T-helper 22 cell (primary cell): ENCODE results near the gene SEC16A.

Source experiments
- DNase-seq: peaks from one replicate; pipeline ENCODE4 v3.0.0-alpha.2; 2020; ENCODE audit warnings: low read depth

SEC16A gene

DNA sequence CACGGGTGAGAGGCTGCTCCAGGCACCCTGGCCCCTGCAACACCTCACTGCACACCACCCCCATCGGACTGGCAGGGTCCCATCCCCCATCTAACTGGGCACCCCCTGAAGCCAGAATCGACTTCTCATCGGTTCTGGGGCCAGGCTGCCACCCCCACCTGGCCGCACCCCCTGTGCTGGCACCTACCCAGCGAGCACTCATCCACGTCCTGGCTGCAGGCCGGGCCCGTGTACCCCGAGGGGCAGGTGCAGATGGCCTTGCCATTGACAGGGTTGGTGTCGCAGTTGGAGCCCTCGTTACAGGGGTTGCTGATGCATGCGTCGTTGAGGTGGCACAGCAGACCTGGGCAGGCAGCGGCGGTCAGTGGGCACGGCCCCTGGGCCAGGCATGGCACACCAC lies 35.1 kb upstream of the SEC16A start:
- no peak for DNase-seq

DNA sequence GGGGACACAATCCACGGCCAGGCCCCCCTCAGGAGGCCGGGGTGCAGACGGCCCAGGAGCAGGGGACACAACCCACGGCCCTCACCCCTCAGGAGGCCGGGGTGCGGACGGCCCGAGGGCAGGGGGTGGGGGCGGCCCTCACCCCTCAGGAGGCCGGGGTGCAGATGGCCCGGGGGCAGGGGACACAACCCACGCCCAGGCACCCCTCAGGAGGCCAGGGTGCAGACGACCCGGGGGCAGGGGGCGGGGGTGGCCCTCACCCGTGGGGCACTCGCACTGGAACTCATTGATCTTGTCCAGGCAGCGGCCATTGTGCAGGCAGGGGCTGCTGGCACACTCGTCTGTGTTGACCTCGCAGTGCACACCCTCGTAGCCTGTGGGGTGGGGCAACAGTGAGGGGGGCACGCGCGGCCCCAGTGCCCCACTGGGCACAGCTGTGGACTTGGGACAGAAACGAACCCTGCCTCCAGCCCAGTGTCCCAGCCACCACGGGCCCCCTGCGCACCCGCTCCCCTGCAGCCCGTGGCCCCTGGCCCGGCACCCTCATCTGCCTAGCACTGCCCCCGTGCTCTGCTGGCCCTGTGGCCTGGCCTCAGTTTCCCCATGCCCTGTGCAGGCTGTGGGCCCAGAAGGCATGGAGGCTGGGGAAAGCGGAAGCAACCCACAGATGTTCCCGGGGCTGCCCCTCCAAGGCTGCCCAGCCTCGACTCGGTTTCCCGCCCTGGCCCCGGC lies 34.3 kb upstream of the SEC16A start:
- DNase-seq = no peak

DNA sequence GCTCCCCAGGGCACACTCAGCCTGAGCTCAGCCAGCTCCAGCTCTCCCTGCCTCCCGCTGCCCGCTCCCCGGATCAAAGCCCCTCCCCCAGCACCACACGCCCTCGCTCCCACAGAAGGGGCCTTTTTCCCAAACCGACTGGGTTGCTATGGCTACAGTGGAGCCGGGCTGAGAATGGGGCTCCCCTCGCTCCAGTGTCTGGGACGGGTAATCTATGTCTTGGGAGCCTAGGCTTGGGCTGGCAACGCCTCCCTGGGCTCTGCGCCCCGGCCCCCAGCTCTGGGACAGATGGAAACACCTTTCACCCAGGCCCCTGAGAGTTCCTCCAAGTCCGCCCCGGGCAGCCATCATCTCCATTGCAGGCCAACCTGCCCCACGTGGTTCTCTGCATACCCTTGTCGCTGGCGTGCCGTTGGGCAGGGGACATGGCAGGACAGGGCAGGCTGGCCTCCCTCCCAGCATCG lies 33.4 kb upstream of the SEC16A start:
- no peak for DNase-seq

DNA sequence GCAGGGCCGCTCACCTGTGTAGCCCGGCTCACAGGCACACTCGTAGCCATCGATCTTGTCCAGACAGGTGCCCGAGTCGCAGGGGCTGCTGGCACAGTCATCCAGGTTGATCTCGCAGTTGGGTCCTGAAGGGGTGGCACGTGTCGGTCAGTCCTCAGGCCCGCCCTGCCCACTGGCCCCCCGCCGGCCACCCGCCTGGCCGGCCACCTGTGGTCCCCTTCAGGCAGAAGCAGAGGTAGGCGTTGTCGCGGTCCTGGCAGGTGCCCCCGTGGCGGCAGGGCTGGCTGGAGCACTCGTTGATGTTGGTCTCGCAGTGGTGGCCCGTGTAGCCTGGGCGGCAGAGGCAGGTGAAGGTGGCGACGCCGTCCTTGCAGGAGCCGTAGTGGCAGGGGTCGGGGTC lies 32.4 kb upstream of the SEC16A start:
- DNase-seq = no peak

DNA sequence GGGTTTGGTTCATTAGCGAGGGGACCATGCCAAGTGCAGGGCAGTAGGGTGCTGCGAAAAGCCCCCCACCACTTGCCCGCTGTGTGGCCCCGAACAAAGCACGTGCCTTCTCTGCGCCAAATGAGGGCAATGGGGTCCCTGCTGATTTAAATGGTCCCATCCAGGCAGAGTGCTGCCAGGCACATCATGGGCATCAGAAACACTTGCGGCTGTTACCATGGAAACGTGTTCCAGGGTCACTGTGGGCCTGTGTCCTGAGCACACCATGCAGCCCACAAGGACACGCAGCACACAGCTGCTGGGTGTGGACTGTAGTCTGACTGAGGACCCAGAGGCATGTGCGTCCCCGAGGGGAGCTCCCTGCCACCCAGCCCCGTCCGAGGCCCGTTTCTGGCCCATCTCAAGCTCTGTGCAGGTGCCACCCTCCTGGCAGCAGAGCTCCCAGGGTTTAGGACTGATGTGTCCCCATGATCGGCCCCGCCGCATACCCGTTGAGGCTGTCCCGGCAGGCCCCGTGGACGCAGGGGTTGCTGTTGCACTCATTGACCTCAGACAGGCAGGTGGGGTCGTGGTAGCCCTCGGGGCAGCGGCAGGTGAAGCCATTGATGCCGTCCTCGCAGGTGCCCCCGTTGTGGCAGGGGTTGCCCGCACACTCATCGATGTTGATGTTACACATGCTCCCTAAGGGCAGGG lies 31.3 kb upstream of the SEC16A start:
- DNase-seq = no peak

DNA sequence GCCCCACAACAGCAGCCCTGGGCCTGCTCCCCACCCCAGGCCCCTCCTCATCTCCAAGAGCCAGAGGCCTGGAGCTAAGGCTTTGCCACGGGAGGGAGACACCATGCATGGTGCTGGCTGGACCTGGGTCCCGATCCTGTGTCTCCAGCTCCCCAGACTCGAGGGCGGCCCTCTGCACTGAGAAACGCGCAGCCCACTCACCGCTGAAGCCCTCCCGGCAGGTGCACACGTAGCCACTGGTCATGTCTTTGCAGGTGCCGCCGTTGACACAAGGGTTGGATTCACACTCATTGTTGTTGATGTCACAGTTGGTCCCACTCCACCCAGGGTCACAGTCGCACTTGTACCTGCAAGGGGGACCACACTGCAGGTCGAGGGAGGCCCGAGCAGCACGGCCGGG lies 30.4 kb upstream of the SEC16A start:
- DNase-seq = no peak

DNA sequence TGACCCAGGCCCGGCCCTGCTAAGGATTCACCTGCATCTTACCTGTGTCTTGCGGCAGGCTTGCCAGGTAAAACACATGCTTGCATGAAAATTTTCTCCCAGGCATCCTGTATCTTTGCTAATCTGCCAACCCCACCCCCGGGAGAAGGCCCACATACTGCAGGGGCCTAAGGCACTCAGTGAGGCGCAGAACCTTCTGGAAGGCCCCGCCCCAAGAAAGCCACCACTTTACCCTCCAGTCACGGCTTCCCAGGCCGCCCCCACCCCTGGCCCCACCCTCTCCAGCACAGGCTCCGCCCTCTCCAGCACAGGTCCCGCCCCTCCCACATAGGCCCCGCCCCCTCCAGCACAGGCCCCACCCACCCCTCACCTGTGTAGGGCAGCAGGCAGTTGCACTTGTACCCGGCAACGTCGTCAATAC lies 29.8 kb upstream of the SEC16A start:
- DNase-seq = no peak

DNA sequence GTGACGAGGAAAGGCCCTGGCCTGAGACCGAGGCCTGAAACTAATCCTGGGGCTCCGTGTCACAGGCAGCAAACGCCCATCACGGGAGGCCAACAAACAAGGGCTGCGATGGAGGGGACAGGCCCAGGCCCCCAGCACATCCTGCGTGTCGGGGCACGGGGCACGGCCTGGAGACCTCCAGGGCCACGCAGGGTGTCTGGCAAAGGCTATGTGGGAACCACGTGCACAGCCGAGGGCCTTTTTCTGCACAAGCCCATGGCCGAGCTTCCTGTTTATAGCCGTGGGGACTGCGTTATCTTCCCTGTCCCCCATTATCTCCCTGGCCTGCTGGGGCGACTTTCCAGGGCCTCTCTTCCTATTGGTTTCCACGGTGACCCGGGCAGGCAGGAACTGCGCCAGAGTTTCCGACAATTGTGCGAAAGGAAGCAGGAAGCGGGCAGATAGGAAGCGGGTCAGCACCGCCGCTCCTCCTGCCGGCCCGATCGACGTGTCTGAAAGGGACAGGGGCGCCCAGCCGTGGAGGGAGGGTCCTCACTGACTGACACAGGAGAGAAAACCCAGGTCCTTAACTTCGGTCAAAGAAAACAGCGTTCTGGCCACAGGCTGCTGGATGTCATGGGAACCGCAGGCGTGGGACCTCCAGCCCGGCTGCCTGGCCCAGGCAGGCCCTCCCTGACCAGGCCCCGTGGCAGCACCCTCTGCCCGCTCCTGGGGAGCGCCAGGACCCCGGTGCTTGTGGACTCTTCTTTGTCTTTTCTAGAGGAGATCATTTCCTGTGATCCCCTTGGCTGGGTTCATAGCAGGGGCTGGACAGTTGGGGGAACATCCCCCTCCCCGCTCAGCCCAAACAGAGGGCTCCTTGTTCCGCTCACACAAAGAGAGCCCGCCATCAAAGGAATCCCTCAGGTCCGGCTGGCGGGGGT lies 29.1 kb upstream of the SEC16A start:
- no peak for DNase-seq

DNA sequence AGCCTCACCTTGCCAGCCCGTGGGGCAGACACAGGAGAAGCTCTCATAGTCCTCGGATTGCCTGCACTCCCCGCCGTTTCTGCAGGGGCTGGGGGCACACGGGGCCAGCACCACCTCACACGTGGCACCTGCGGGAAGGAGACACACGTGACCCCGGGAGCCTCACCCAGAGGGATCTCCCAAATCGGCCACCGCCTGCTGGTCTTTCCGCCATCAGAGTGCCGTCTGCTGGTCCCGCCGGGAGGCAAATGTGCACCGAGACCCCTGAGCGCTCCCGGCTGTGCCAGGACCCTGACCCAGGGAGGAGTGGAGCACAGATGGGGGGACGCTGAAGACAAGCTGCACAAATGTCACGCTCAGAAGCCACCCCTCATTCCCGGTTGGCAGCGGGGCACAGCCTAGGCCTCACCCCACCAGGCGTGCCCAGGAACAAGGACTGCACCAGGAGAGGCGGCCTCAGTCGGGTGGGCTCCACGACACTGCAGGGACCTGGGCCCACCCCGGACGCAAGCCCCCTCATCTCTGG lies 28.4 kb upstream of the SEC16A start:
- DNase-seq = no peak

DNA sequence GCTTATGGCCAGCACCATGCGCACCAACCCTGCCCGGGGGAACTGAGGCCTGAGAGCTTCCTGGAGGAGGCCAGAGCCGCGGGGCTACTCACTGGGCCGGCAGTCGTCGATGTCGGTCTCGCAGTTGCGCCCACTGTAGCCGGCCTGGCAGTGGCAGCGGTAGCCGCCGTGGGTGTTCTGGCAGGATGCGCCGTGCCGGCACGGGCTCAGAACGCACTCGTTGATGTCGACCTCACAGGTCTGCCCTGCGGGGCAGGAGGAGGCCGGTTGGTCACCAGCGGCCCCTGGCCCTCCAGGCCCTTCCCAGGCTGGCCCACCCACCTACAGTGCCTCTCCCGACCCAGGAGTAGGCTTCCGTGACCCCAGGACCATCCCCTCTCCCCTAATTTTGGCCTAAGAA lies 27.7 kb upstream of the SEC16A start:
- no peak for DNase-seq

DNA sequence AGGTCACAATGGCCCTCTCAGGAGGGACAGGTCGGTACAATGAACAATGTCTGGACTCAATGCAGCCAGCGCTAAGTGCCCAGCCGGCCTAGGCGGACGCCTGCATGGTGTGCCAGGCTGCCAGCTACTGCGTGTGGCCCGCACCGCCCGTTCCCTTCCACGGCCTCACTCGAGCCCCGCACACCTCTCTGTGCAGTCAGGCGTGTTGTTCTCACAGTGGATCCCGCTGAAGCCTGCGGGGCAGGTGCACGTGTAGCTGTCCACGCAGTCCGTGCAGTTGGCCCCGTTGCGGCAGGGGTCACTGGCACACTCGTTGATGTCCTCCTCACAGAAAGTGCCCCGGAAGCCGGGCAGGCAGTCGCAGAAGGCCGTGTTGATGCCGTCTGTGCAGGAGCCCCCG lies 26.7 kb upstream of the SEC16A start:
- no peak for DNase-seq

DNA sequence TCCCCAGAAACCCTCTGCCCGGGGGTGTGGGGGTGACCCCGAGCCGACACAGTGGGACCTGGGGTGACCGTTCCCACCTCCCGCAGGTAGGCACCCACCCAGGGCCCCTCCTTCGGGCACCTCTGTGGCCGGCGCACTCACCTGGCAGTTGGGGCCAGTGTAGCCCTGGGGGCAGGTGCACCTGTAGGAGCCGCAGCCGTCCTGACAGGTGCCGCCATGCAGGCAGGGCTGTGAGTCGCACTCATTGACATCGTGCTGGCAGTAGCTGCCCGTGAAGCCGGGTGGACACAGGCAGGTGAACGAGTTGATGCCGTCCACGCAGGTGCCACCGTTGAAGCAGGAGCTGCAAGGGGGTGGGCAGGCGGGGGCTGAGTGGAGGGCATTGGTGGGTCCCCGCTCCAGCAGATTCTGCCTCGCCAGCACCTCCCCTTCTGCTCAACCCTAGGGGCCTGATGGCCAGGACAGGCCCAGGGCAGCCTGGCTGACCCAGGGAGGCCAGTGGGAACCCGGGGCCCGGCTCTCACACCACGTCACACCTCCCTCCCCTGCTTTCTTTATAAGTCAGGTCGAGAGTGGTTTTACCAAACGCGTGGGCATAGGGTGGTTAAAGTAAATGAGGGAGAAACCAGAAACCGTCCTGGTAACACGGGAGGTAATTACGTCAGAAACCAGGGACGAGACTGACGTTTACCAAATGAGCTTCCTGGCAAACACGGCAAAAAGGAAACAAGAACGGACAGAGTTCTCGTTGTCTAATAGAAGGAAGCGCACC lies 26.1 kb upstream of the SEC16A start:
- DNase-seq = no peak

DNA sequence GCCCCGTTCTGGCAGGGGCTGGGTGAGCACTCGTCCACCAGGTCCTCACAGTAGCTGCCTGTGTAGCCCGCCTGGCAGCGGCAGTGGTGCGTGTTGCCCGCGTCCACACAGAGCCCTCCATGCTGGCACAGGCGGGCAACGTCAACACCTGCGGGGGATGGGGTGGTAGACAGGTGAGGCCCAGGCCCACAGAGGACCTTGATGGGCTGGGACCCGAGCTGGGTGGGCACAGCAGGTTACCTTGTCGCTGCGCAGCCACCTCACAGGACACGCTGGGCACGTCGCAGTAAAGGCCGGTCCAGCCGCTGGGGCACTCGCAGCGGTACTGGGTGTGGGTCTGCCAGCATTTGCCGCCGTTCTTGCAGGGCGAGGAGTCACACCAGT lies 25.1 kb upstream of the SEC16A start:
- no peak for DNase-seq

DNA sequence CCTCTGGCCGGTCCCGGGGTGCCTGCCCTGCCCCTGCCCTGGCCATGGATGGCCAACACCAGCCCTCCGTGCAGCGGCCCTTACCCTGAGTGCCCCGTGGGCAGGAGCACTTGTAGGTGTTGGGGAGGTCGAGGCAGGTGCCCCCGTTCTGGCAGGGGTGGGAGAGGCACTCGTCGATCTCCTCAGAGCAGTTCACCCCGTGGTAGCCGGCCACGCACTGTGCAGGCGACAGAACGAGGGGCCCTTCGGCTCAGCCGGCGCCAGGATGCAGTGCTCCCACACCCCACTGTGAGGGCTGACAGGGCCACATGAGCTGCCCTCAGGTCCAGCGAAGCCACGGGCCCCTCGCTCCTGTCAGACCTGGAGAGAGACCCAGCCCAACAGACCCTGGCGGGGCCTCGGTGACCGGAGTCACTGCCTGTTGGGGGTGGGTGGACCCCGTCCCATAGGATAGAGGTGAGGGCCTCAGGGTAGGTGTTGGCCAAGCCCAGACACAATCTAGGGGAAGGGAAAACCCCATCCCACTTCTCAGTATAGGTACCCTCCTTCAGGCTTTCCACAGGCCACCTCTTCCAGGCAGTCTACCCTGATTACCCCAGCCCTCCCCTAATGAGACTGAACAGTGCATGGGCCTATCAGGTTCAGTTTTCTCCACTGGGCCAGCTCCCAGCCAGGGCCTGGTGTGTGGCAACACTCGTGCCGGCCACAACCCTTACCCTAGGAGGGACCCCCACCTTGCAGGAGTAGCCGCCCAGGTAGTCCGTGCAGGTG lies 24.6 kb upstream of the SEC16A start:
- DNase-seq = no peak

DNA sequence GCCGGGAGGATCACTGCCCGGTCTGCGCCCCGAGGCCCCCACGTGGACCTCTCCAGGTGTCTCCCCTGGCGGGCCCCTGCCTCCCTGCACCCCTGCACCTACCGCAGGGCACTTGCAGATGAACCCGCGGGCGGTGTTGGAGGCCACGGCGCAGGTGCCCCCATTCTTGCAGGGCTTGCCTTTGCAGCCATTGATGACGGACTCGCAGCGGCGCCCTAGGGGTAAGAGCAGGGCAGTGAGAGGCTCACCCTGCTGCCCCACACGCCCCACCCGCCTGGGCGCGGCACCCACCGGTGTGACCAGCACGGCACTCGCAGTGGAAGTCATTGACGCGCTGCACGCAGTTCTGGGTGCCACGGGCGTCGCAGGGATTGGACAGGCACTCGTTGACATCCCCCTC lies 23.6 kb upstream of the SEC16A start:
- DNase-seq = no peak

DNA sequence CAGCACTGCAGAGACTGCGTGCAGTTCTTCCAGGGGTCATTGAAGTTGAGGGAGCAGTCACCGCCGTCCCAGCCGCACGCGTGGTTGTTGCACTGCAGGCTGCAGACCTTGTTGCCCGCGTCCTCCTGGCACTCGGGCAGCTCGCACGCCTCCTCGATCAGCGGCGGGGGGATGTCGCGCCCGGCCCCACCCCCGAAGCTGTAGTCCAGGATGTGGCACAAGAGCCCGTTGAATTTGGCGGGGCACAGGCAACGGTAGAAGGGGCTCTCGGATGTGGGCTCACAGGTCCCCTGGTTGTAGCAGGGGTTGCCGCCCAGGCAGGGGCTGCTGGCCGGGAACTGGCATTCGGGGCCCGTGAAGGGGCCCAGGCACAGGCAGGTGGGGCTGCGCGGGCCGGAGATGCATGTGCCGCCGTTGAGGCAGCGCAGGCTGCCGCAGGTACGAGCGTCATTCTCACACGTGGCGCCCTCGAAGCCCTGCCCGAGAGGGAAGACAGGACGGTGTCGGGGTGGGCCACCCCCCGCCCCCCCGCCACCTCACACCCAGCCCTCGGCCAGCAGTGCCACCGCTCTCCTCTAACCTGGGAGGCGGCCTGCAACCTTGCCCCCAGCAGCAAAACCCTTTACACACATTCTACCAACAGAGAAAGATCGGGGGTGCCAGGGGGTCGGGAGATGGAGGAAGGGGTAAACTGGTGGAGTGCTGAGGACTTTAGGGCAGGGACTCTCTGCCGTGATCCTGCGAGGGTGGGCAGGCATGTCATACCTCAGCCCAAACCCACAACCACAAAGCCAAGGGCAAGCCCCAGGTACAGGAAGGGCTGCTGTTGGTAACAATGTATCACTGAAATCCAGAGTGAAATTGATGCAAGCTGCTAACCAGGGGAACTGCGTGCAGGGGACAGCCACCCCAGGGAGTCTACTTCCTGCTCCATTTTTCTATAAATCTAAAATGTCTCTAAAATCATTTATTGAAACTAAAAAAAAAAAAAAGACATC lies 22.9 kb upstream of the SEC16A start:
- DNase-seq = no peak

DNA sequence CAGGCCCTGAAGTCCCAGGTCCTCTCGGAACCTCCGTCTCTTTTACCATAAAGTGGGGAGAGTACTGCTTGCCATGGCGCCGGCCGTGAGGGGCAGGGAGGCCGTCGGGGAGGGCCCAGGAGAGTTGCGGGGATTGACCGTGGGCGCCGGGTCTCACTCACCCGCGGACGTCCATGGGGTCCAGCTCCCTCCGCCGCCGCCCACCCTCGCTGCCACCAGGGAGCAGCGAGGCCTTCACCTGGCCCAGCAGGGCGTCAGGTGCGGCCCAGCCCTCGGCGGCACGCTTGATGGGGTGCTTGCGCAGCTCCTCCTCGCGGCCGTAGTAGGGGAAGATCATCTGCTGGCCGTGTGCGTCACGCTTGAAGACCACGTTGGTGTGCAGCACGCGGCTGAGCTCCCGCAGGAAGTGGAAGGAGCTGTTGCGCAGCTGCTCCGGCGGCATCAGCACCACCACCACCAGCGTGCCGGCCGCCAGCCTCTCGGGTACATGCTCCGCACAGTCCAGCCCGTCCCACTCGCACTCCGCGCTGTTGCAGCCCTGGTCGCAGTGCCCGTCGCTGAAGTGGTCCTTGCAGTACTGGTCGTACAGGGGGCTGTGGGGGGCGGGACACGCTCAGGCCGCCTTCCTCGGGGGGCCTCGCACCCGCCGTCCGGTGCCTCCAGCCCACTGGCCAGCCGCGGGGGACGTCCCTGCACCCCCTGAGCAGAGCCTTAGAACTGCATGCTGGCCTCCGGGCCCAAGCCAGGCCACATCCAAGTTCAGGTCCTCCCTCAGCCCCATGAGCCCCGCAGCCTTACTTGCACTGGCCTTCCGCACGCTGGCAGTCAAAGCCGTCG lies 21.9 kb upstream of the SEC16A start:
- DNase-seq = no peak

DNA sequence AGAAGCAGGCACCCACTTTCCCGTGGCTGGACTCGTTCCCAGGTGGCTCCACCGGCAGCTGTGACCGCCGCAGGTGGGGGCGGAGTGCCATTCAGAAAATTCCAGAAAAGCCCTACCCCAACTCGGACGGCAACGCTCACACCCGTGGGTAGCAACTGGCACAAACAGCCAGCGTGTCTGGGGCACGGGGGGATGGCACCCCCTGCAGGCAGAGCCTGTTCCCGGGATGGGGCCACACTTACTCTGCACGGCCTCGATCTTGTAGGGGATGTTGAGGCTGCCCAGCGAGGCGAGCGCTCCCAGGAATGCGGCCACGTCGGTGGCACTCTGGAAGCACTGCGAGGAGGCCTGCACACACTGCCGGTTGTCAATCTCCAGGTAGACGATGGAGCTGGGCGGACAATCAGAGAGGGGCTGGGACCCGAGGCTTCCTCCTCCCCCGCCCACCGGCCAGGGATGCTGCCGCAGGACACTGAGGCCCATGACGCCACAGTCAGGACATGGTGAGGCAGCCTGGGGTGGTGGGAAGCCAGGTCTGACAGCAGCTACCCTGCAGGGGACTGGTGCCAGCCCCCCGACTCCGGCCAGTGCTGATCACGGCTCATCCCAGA lies 20.2 kb upstream of the SEC16A start:
- no peak for DNase-seq
